HepG2 (cell line): ENCODE results near the gene SGCD. TPM values are rescaled to one million over a fixed set of nuclear protein-coding genes. Genes with fewer than 3 reads are reported as not detected.

Experiments used
- ATAC-seq: fragments of 200-7000 bp; cut with Tn5 transposase; 3 replicates; pipeline ENCODE4 v1.9.1; 2020; ENCODE audit warnings: mild to moderate bottlenecking, moderate library complexity
- BruUV-seq: library from RNA; stranded (reverse); fragments of 400-500 nt; replicated peaks from 2 replicates; lab custom pipeline; 2021; lab: Mats Ljungman, UMichigan
- CTCF ChIA-PET: fragments of 300-600 bp; formaldehyde crosslinking; extraction: SDS; loops from one replicate; lab custom pipeline; 2021; ENCODE audit warnings: low total read pairs, inconsistent platforms, low intra/inter-chr PET ratio; lab: Yijun Ruan, JAX
- POLR2A ChIA-PET: fragments of 350-600 bp; sonication (Branson Sonifier 250); formaldehyde crosslinking; loops from one replicate; lab custom pipeline; 2020; ENCODE audit warnings: antibody characterized with exemption, inconsistent platforms; lab: Yijun Ruan, JAX
- DNase-seq: peaks from one replicate; pipeline ENCODE4 v3.0.0-alpha.2; 2015; ENCODE audit warnings: low spot score
- FAIRE-seq: peaks from 3 replicates; lab custom pipeline; 2011; peaks lifted over from hg19 to GRCh38; lab: Jason Lieb, UNC
- H2AFZ ChIP-seq: one replicate; pipeline ENCODE4 v1.6.1; 2011; ENCODE audit warnings: low read length, inconsistent platforms
- H3K27ac ChIP-seq: fragments of 300-600 bp; 3 replicates; pipeline ENCODE4 v1.8.0; 2011; ENCODE audit warnings: mixed run types, mild to moderate bottlenecking, mixed read lengths, low read length, inconsistent platforms; ENCODE audit not compliant: insufficient read depth; ENCODE audit errors: extremely low read length
- H3K27me3 ChIP-seq, 2 experiments: fragments of 200-600 bp in 1 of 2; 2 replicates in 1 of 2; 3 replicates in 1 of 2; pipeline versions ENCODE4 v1.6.0 to v1.8.0; 2011; ENCODE audit warnings: low read length in 2 of 2, mild to moderate bottlenecking in 2 of 2, moderate library complexity in 2 of 2, inconsistent platforms in 1 of 2; ENCODE audit not compliant: insufficient read depth in 2 of 2, control insufficient read depth in 1 of 2
- H3K36me3 ChIP-seq, 2 experiments: fragments of 200-600 bp in 1 of 2; replicated peaks in 1 of 2; 2 replicates in 1 of 2; 3 replicates in 1 of 2; pipeline versions ENCODE4 v1.5.1 to v1.8.0; 2011; ENCODE audit warnings: low read length in 2 of 2, inconsistent platforms in 1 of 2; ENCODE audit not compliant: insufficient read depth in 2 of 2, control insufficient read depth in 1 of 2
- H3K4me1 ChIP-seq: 2 replicates; pipeline ENCODE4 v1.5.1; 2012; ENCODE audit warnings: low read length, inconsistent platforms; ENCODE audit not compliant: insufficient read depth
- H3K4me2 ChIP-seq: 2 replicates; pipeline ENCODE4 v1.6.0; 2011; ENCODE audit warnings: low read depth, low read length, inconsistent platforms
- H3K4me3 ChIP-seq, 3 experiments: fragments of 200-600 bp in 1 of 3; sonication (generic), shearing (Covaris generic) in 1 of 3; replicated peaks in 1 of 3; 2 replicates each; pipeline ENCODE4 v1.5.1; 2011 to 2016; ENCODE audit warnings: low read length in 3 of 3, inconsistent platforms in 2 of 3, low read depth in 2 of 3, mild to moderate bottlenecking in 2 of 3, control low read depth in 1 of 3, mixed read lengths in 1 of 3; ENCODE audit not compliant: insufficient read depth in 1 of 3
- H3K79me2 ChIP-seq: one replicate; pipeline ENCODE4 v1.6.1; 2011; ENCODE audit warnings: low read length, inconsistent platforms; ENCODE audit not compliant: insufficient read depth
- H3K9ac ChIP-seq: 2 replicates; pipeline ENCODE4 v1.6.0; 2011; ENCODE audit warnings: mild to moderate bottlenecking, low read depth, low read length, inconsistent platforms; ENCODE audit not compliant: insufficient read depth
- H3K9me3 ChIP-seq: 2 replicates; pipeline ENCODE4 v1.5.1; 2012; ENCODE audit warnings: mild to moderate bottlenecking, low read length
- H4K20me1 ChIP-seq: 2 replicates; pipeline ENCODE4 v1.6.0; 2011; ENCODE audit warnings: inconsistent platforms, mild to moderate bottlenecking, low read length, moderate library complexity; ENCODE audit not compliant: insufficient read depth
- SMAD1 ChIP-seq: sonication (generic); formaldehyde crosslinking; IDR thresholded peaks from 2 replicates; pipeline ENCODE4 v1.4.0; 2020; ENCODE audit warnings: missing genetic modification reagents, low read depth, mild to moderate bottlenecking, borderline replicate concordance
- ZNF552 ChIP-seq: sonication (generic); formaldehyde crosslinking; IDR thresholded peaks from 2 replicates; pipeline ENCODE4 v1.9.0; 2022; ENCODE audit warnings: missing genetic modification reagents, mild to moderate bottlenecking, borderline replicate concordance
- ZNF562 ChIP-seq: sonication (generic); formaldehyde crosslinking; IDR thresholded peaks from 2 replicates; pipeline ENCODE4 v1.8.0; 2022; ENCODE audit warnings: missing genetic modification reagents, borderline replicate concordance
- WGBS: methylation state at CpG from one replicate; pipeline ENCODE4 v1.1.6; 2017; ENCODE audit warnings: low lambda C conversion rate; 5-methylcytosine and 5-hydroxymethylcytosine counted together
- in situ Hi-C: cut with HindIII; loops from 2 replicates; pipeline ENCODE4 v1.10.0; 2017; ENCODE audit warnings: low pct_unique_long_range_greater_than_20kb; ENCODE audit not compliant: extremely low pct_ligation_motif_present
- intact Hi-C: fragments of 100-400 bp; cut with micrococcal nuclease; formaldehyde crosslinking; loops from one replicate; pipeline ENCODE4 v1.10.0; 2022; ENCODE audit not compliant: unreplicated experiment
- polyA plus RNA-seq, 8 experiments: library from polyadenylated mRNA; depleted of rRNA in 3 of 8; stranded (reverse) in 7 of 8; unstranded in 1 of 8; fragments of >200 nt; fragmentation: Illumina TruSeq in 4 of 8; extraction: Trizol in 4 of 8; gene quantifications; 2 replicates each; pipeline versions ENCODE4 v1.2.1 to v1.2.3, GENCODE V29; 2011 to 2016; ENCODE audit warnings: low read depth in 4 of 8, missing spikeins in 1 of 8, mixed read lengths in 1 of 8; ENCODE audit not compliant: insufficient read depth in 1 of 8
- total RNA-seq, 5 experiments: library from RNA; depleted of rRNA; stranded (reverse); fragments of >200 nt; fragmentation: Illumina TruSeq; extraction: Trizol; gene quantifications; 2 replicates each; pipeline ENCODE4 v1.2.3, GENCODE V29; 2016; ENCODE audit warnings: low read depth in 1 of 5
- TF ChIP-seq, protein P1 (sequence below): sonication (generic); formaldehyde crosslinking; IDR thresholded peaks from one replicate; pipeline ENCODE4 v1.5.1; 2020; ENCODE audit warnings: mild to moderate bottlenecking, missing genetic modification reagents; ENCODE audit errors: not compliant biosample characterization
- TF ChIP-seq, protein P2 (sequence below): sonication (generic); formaldehyde crosslinking; IDR thresholded peaks from 2 replicates; pipeline ENCODE4 v1.5.0; 2020; ENCODE audit warnings: missing genetic modification reagents
- TF ChIP-seq, protein P3 (sequence below): sonication (generic); formaldehyde crosslinking; IDR thresholded peaks from 2 replicates; pipeline ENCODE4 v1.4.0; 2020; ENCODE audit warnings: missing genetic modification reagents, borderline replicate concordance
- TF ChIP-seq, protein P4 (sequence below): sonication (generic); formaldehyde crosslinking; IDR thresholded peaks from 2 replicates; pipeline ENCODE4 v1.8.1; 2023; ENCODE audit warnings: missing genetic modification reagents, mild to moderate bottlenecking, borderline replicate concordance
- TF ChIP-seq, protein P5 (sequence below): sonication (generic); formaldehyde crosslinking; IDR thresholded peaks from 2 replicates; pipeline ENCODE4 v1.4.0; 2020; ENCODE audit warnings: missing genetic modification reagents

SGCD gene
- total and polyA plus RNA-seq, 2 of the 13 experiments (the other 11 are each of a cell fraction or from before 2014, with no cell fraction given), result not detected

DNA sequence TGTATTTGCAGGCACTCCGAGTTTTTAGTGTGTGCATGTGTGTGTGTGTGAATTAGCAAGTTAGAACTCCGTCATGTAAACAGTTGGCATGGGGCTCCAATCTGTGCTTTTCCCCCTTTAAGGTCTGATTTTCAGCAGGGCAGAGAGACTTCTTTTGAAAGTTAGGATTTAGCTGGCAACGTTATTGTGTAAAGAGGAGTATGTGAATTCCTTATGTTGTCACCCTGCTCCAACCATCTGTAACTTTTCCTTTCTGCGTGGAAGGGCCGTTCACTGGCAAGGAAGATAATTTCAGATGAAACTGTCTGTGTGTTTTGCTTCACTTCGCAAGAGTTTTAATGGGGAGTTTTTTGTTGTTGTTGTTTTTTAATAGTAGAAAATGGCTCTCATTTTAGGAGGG, 332 bp downstream of the SGCD start:
- Histone ChIP-seq H3K9me3 (no peaks in the 10 kb centered on the region), H3K4me3 (no peak overlapping the region), H3K79me2 (no peaks in the 10 kb centered on the region), H3K9ac (no peak overlapping the region), H3K36me3 (no peaks in the 10 kb centered on the region), H3K4me1 (no peaks in the 10 kb centered on the region), H3K27me3 (0 out of 5 replicates have a peak, but pooled peaks cover 0 to 4% of the 10 kb centered on the region in 2 experiments), H3K4me2 (no peak overlapping the region), H4K20me1 (no peaks in the 10 kb centered on the region), H3K27ac (no peak overlapping the region), H2AFZ (no peak overlapping the region)
- no TSS peak for BruUV-seq
- FAIRE-seq (no peak), DNase-seq (no peak), ATAC-seq (no peak)
- ChIA-PET POLR2A (no interaction called here), CTCF (no interaction called here)
- intact Hi-C loops (no loop called here), in situ Hi-C loops (no loop called here)
- WGBS, result 11% methylated on average over 6 of the region's 6 CpGs
- TF ChIP-seq, protein P1, sequence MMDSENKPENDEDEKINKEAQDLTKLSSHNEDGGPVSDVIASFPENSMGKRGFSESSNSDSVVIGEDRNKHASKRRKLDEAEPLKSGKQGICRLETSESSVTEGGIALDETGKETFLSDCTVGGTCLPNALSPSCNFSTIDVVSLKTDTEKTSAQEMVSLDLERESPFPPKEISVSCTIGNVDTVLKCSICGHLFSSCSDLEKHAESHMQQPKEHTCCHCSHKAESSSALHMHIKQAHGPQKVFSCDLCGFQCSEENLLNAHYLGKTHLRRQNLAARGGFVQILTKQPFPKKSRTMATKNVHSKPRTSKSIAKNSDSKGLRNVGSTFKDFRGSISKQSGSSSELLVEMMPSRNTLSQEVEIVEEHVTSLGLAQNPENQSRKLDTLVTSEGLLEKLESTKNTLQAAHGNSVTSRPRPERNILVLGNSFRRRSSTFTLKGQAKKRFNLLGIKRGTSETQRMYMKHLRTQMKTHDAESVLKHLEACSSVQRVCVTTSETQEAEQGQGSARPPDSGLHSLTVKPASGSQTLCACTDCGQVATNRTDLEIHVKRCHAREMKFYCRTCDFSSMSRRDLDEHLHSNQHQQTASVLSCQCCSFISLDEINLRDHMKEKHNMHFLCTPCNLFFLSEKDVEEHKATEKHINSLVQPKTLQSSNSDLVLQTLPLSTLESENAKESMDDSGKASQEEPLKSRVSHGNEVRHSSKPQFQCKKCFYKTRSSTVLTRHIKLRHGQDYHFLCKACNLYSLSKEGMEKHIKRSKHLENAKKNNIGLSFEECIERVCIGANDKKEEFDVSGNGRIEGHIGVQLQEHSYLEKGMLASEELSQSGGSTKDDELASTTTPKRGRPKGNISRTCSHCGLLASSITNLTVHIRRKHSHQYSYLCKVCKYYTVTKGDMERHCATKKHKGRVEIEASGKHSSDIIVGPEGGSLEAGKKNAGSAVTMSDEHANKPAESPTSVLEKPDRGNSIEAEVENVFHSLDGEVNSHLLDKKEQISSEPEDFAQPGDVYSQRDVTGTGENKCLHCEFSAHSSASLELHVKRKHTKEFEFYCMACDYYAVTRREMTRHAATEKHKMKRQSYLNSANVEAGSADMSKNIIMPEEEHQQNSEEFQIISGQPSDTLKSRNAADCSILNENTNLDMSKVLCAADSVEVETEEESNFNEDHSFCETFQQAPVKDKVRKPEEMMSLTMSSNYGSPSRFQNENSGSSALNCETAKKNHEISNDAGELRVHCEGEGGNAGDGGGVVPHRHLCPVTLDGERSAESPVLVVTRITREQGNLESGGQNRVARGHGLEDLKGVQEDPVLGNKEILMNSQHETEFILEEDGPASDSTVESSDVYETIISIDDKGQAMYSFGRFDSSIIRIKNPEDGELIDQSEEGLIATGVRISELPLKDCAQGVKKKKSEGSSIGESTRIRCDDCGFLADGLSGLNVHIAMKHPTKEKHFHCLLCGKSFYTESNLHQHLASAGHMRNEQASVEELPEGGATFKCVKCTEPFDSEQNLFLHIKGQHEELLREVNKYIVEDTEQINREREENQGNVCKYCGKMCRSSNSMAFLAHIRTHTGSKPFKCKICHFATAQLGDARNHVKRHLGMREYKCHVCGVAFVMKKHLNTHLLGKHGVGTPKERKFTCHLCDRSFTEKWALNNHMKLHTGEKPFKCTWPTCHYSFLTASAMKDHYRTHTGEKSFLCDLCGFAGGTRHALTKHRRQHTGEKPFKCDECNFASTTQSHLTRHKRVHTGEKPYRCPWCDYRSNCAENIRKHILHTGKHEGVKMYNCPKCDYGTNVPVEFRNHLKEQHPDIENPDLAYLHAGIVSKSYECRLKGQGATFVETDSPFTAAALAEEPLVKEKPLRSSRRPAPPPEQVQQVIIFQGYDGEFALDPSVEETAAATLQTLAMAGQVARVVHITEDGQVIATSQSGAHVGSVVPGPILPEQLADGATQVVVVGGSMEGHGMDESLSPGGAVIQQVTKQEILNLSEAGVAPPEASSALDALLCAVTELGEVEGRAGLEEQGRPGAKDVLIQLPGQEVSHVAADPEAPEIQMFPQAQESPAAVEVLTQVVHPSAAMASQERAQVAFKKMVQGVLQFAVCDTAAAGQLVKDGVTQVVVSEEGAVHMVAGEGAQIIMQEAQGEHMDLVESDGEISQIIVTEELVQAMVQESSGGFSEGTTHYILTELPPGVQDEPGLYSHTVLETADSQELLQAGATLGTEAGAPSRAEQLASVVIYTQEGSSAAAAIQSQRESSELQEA (CRISPR knock-in tag), result no peak
- TF ChIP-seq, protein P2, sequence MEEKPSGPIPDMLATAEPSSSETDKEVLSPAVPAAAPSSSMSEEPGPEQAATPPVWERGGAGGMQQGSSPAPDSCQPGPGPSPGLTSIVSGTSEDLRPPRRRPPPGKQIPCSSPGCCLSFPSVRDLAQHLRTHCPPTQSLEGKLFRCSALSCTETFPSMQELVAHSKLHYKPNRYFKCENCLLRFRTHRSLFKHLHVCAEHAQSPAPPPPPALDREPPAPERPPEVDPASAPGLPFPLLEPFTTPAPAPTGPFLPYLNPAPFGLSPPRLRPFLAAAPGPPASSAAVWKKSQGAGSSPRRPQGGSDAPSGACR (CRISPR knock-in tag), result no peak
- no peak for TF ChIP-seq SMAD1 (CRISPR knock-in tag)
- TF ChIP-seq ZNF562 (CRISPR knock-in tag), result no peak
- TF ChIP-seq, protein P3, sequence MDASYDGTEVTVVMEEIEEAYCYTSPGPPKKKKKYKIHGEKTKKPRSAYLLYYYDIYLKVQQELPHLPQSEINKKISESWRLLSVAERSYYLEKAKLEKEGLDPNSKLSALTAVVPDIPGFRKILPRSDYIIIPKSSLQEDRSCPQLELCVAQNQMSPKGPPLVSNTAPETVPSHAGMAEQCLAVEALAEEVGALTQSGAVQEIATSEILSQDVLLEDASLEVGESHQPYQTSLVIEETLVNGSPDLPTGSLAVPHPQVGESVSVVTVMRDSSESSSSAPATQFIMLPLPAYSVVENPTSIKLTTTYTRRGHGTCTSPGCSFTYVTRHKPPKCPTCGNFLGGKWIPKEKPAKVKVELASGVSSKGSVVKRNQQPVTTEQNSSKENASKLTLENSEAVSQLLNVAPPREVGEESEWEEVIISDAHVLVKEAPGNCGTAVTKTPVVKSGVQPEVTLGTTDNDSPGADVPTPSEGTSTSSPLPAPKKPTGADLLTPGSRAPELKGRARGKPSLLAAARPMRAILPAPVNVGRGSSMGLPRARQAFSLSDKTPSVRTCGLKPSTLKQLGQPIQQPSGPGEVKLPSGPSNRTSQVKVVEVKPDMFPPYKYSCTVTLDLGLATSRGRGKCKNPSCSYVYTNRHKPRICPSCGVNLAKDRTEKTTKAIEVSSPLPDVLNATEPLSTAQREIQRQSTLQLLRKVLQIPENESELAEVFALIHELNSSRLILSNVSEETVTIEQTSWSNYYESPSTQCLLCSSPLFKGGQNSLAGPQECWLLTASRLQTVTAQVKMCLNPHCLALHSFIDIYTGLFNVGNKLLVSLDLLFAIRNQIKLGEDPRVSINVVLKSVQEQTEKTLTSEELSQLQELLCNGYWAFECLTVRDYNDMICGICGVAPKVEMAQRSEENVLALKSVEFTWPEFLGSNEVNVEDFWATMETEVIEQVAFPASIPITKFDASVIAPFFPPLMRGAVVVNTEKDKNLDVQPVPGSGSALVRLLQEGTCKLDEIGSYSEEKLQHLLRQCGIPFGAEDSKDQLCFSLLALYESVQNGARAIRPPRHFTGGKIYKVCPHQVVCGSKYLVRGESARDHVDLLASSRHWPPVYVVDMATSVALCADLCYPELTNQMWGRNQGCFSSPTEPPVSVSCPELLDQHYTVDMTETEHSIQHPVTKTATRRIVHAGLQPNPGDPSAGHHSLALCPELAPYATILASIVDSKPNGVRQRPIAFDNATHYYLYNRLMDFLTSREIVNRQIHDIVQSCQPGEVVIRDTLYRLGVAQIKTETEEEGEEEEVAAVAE, result no peak
- TF ChIP-seq, protein P4, sequence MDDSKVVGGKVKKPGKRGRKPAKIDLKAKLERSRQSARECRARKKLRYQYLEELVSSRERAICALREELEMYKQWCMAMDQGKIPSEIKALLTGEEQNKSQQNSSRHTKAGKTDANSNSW, result no peak
- no peak for TF ChIP-seq ZNF552 (CRISPR knock-in tag)
- TF ChIP-seq, protein P5, sequence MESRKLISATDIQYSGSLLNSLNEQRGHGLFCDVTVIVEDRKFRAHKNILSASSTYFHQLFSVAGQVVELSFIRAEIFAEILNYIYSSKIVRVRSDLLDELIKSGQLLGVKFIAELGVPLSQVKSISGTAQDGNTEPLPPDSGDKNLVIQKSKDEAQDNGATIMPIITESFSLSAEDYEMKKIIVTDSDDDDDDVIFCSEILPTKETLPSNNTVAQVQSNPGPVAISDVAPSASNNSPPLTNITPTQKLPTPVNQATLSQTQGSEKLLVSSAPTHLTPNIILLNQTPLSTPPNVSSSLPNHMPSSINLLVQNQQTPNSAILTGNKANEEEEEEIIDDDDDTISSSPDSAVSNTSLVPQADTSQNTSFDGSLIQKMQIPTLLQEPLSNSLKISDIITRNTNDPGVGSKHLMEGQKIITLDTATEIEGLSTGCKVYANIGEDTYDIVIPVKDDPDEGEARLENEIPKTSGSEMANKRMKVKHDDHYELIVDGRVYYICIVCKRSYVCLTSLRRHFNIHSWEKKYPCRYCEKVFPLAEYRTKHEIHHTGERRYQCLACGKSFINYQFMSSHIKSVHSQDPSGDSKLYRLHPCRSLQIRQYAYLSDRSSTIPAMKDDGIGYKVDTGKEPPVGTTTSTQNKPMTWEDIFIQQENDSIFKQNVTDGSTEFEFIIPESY, result no peak
